Gastroesophageal sphincter (tissue), 4 donors: ENCODE measurements around the gene MTMR12. TPM values are rescaled to one million over a fixed set of nuclear protein-coding genes. Genes with fewer than 3 reads are reported as not detected.

ENCODE experiments used
- ATAC-seq: fragments of 150-250 bp; one replicate; pipeline ENCODE4 v1.9.1; 2016; ENCODE audit warnings: mild to moderate bottlenecking, moderate library complexity
- H3K27ac ChIP-seq, 4 donors: fragments of 200-600 bp; sonication (generic) in 3 of 4; 1 replicate in 3 of 4; 2 replicates in 1 of 4; pipeline ENCODE4 v1.5.1; 2016 to 2019
- H3K27me3 ChIP-seq: fragments of 200-600 bp; sonication (generic); one replicate; pipeline ENCODE4 v1.5.1; 2019
- H3K36me3 ChIP-seq, 2 donors: fragments of 200-600 bp; sonication (generic); one replicate each; pipeline ENCODE4 v1.5.1; 2019; ENCODE audit warnings: control low read depth in 1 of 2
- H3K4me1 ChIP-seq, 3 donors: fragments of 200-600 bp; sonication (generic); 1 replicate in 2 of 3; 2 replicates in 1 of 3; pipeline ENCODE4 v1.5.1; 2016 to 2019; ENCODE audit warnings: control low read depth in 2 of 3
- H3K4me3 ChIP-seq, 2 donors: fragments of 200-600 bp; sonication (generic); one replicate each; pipeline ENCODE4 v1.5.1; 2019; ENCODE audit warnings: mild to moderate bottlenecking in 1 of 2, moderate library complexity in 1 of 2
- H3K9me3 ChIP-seq, 3 donors: fragments of 200-600 bp; sonication (generic); one replicate each; pipeline ENCODE4 v1.5.1; 2017 to 2019; ENCODE audit warnings: control low read depth in 2 of 3
- EP300 ChIP-seq: sonication (generic); formaldehyde crosslinking; IDR thresholded peaks from one replicate; pipeline ENCODE4 v1.6.1; 2017; ENCODE audit warnings: antibody characterized with exemption, mild to moderate bottlenecking
- POLR2A ChIP-seq, 2 donors: fragments of 450-650 bp; IDR thresholded peaks; one replicate each; pipeline ENCODE4 v1.6.1; 2017; ENCODE audit warnings: antibody characterized with exemption in 2 of 2, mild to moderate bottlenecking in 2 of 2, moderate library complexity in 1 of 2
- POLR2AphosphoS5 ChIP-seq: sonication (generic); formaldehyde crosslinking; IDR thresholded peaks from one replicate; pipeline ENCODE4 v1.6.1; 2017; ENCODE audit warnings: antibody characterized with exemption
- WGBS, 2 donors: methylation state at CpG; one replicate each; pipeline ENCODE4 v1.1.5; 2018; ENCODE audit warnings: low coverage in 1 of 2; 5-methylcytosine and 5-hydroxymethylcytosine counted together
- total RNA-seq, 4 donors: library from RNA; depleted of rRNA; stranded (reverse); fragments of >200 nt; gene quantifications; one replicate each; pipeline ENCODE4 v1.1.0, GENCODE V29; 2016
- TF ChIP-seq, protein P1 (sequence below), 4 experiments: fragments of 200-600 bp in 2 of 4; fragments of 450-650 bp in 2 of 4; sonication (generic) in 1 of 4; IDR thresholded peaks; one replicate each; pipeline ENCODE4 v1.5.1; 2017 to 2019; ENCODE audit warnings: antibody characterized with exemption in 4 of 4, mild to moderate bottlenecking in 2 of 4, moderate library complexity in 2 of 4

MTMR12 gene
- total RNA-seq, 4 donors from 2014 or later, result 44.2 to 98.9 (median 68.5) TPM

DNA sequence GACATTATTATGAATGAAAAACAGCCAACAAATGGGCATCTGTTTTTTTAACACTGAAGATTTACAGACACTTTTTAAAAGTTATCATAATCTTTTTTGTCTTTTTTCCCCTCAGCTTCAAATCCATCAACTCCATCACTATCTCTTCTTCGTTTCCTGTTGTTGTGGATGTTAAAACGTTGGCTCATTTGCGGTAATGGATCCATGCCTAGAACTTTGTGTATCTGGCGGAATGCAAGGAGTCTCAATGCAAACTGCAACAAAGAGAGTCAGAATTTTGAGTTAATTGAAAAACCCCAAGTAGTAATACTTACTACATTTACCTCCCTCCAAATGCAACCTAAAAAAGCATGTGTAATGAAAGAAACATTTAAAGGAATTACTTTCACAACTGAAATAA lies 42.9 kb upstream of the MTMR12 start:
- ATAC-seq, result no peak
- Histone ChIP-seq H3K4me3 (no peak overlapping the region), H3K4me1 (no peaks in the 10 kb centered on the region), H3K27me3 (no peaks in the 10 kb centered on the region), H3K9me3 (no peaks in the 10 kb centered on the region), H3K36me3 (peaks cover 5 to 68% of the 10 kb centered on the region in 2 donors), H3K27ac (no peak overlapping the region)
- WGBS, 2 donors, result 57 to 90% methylated on average over 2 to 4 of the region's 4 CpGs
- TF ChIP-seq POLR2A (IDR thresholded peaks at IDR 0.05) (no peak), EP300 (no peak), POLR2AphosphoS5 (no peak)
- TF ChIP-seq, protein P1, sequence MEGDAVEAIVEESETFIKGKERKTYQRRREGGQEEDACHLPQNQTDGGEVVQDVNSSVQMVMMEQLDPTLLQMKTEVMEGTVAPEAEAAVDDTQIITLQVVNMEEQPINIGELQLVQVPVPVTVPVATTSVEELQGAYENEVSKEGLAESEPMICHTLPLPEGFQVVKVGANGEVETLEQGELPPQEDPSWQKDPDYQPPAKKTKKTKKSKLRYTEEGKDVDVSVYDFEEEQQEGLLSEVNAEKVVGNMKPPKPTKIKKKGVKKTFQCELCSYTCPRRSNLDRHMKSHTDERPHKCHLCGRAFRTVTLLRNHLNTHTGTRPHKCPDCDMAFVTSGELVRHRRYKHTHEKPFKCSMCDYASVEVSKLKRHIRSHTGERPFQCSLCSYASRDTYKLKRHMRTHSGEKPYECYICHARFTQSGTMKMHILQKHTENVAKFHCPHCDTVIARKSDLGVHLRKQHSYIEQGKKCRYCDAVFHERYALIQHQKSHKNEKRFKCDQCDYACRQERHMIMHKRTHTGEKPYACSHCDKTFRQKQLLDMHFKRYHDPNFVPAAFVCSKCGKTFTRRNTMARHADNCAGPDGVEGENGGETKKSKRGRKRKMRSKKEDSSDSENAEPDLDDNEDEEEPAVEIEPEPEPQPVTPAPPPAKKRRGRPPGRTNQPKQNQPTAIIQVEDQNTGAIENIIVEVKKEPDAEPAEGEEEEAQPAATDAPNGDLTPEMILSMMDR (IDR thresholded peaks at IDR 0.05), result no peak

DNA sequence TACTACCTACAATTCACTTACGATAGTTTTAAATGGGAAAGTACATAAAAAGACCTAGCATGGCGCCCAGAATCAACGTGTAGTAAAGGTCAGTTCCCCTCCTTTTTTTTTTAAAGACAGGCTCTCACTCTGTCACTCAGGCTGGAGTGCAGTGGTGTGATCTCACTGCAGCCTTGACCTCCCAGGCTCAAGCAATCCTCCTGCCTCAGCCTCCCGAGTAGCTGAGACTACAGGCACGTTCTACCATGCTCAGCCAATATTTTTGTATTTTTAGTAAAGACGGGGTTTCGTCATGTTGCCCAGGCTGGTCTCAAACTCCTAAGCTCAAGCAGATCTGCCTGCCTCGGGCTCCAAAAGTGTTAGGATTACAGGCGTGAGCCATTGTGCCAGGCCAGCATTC lies 40.7 kb upstream of the MTMR12 start:
- Histone ChIP-seq H3K4me3 (no peak overlapping the region), H3K36me3 (peaks cover 5 to 45% of the 10 kb centered on the region in 2 donors), H3K9me3 (no peaks in the 10 kb centered on the region), H3K4me1 (no peaks in the 10 kb centered on the region), H3K27ac (no peak overlapping the region), H3K27me3 (no peaks in the 10 kb centered on the region)
- no peak for ATAC-seq
- WGBS, 2 donors, result 95 to 100% methylated on average over 1 to 8 of the region's 9 CpGs
- TF ChIP-seq EP300 (no peak), POLR2A (IDR thresholded peaks at IDR 0.05) (no peak), POLR2AphosphoS5 (no peak)
- TF ChIP-seq, protein P1 (IDR thresholded peaks at IDR 0.05), result no peak

DNA sequence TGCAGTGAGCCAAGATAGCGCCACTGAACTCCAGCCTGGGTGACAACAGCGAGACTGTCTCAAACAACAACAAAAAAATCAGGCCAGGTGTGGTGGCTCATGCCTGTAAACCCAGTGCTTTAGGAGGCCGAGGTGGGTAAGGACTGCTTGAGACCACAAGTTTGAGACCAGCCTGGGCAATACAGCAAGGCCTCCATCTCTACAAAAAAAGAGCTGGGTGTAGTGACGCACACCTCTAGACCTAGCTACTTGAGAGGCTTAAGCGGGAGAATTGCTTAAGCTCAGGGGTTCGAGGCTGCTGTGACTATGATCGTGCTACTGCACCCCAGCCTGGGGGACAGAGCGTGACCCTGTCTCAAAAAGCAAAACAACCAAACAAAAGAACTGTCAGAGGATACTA lies 39.9 kb upstream of the MTMR12 start:
- ATAC-seq, result no peak
- H3K36me3 ChIP-seq, result peaks cover 5 to 38% of the 10 kb centered on the region in 2 donors

DNA sequence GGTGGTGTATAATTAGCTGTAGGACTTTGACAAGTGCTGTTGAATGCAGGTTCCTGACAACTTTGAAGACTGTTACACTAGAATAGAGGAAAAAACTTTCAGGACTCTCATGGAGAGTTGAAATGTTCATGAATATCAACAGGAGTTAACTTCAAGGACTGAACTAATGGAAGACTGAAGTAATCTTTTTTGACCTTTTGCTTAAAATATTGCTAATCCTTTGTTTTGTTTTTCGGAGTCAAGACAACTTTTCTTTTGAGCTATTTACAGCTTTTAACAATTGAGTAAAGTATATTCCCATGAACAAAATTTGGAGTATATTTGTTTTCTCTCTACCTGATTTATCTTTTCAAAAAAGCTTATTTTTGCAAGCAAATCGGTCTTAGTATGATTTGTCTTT lies 34.1 kb upstream of the MTMR12 start:
- TF ChIP-seq POLR2AphosphoS5, result no peak
- TF ChIP-seq, protein P1 (IDR thresholded peaks at IDR 0.05), result no peak
- Histone ChIP-seq H3K36me3 (no peaks in the 10 kb centered on the region), H3K4me1 (no peaks in the 10 kb centered on the region), H3K9me3 (no peaks in the 10 kb centered on the region), H3K27ac (no peak overlapping the region), H3K27me3 (no peaks in the 10 kb centered on the region), H3K4me3 (no peak overlapping the region)
- 74 to 93% methylated on average over 2 of the region's 2 CpGs for WGBS, 2 donors
- no peak for ATAC-seq

More for the DNA sequence above, 39.9 kb upstream of the MTMR12 start:
- WGBS, 2 donors, result 80 to 83% methylated on average over 2 to 4 of the region's 8 CpGs
- no peaks in the 10 kb centered on the region for H3K27me3 ChIP-seq
- no peak overlapping the region for H3K4me3 ChIP-seq
- H3K9me3 ChIP-seq, result no peaks in the 10 kb centered on the region
- TF ChIP-seq POLR2A (IDR thresholded peaks at IDR 0.05), result no peak
- H3K27ac ChIP-seq, result no peak overlapping the region
- no peaks in the 10 kb centered on the region for H3K4me1 ChIP-seq

DNA sequence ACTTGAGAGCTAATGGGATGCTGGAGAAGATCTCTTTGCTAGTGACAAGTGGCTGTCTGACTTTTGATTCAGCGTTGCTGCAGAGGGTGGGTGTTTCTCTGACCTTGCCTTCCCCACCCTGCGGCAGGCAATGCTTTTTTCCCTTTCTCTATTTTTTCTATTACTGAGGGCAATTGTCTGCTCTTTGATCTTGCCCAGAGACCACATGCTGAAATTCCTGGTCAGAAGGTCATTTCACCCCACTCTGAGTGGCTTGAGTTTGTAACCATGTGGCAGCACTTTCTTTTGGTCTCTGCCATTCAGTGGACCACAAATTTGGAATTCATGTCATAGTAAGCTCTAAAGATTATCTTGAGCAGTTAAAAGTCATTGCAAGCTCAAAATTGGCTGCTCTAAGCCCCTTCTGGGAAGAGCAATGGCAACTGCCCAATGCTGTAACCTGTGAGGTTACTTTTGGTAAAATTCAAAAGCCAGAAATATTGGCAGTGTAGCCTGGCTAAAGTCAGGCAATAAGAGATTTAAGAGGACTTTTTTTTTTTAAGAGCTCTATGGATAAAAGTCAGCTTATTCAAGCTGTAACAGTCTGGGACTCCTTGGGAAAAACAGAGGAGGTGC lies 30.4 kb upstream of the MTMR12 start:
- Histone ChIP-seq H3K27me3 (no peaks in the 10 kb centered on the region), H3K27ac (no peak overlapping the region), H3K36me3 (no peaks in the 10 kb centered on the region), H3K4me1 (no peaks in the 10 kb centered on the region), H3K4me3 (no peak overlapping the region), H3K9me3 (peaks cover 0 to 11% (median 0%) of the 10 kb centered on the region in 3 donors)
- 85 to 100% methylated on average over 2 of the region's 2 CpGs for WGBS, 2 donors
- TF ChIP-seq EP300 (no peak), POLR2AphosphoS5 (no peak), POLR2A (IDR thresholded peaks at IDR 0.05) (no peak)
- TF ChIP-seq, protein P1 (IDR thresholded peaks at IDR 0.05), result no peak
- no peak for ATAC-seq
